ENCODE measurements around the gene SEMA5A.

GRCh38 chr5:9047932-9048331, 497.9 kb downstream of the SEMA5A start:
- TF ChIP-seq CTCF (IDR thresholded peaks at IDR 0.05; ENCODE audit: insufficient read depth, low read depth, low read length) (no peak), EZH2 (IDR thresholded peaks at IDR 0.05; ENCODE audit: insufficient read depth, low read length) (no peak)

All from astrocyte (in vitro differentiated cells and primary cell).